ENCODE results near the gene CHMP1A. TPM values are rescaled to one million over a fixed set of nuclear protein-coding genes. Genes with fewer than 3 reads are reported as not detected.
"Not testable (repeated sequence)": the region's sequence is repeated elsewhere in the genome, so short reads cannot be mapped to it uniquely, and the experiment has no call there.

CHMP1A gene
- total RNA-seq, 3 donors from 2014 or later (not counting 1 experiment from before 2014, with no cell fraction given) = 124 to 135 (median 134) TPM

DNA sequence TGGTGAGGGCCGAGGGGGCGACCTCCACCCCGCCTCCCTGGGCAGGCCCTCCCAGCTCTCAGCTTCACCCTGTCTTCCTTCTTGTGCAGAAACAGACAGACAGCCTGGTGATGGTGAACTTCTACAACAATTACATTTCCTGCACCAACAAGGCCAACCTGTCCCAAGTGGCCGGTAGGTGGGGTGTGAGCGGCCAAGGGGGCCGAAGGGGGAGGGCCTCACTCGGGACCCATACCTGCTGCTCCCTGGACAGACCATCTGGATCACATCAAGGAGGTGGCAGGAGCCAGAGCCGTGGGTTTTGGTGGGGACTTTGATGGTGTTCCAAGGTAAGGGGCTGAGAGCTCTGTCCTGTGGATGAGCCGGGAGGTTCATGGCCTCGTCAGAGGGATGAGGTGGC is 20.1 kb downstream of the CHMP1A start:
- Mint-ChIP-seq H3K27ac (no peak overlapping the region), H3K27me3 (ENCODE audit: low read depth in 2 of 2) (no peaks in the 10 kb centered on the region), H3K36me3 (no peaks in the 10 kb centered on the region), H3K9me3 (no peaks in the 10 kb centered on the region), H3K4me1 (peaks cover 8% of the 10 kb centered on the region in 2 donors), H3K4me3 (no peak overlapping the region)
- no peaks in the 10 kb centered on the region for H3K36me3 ChIP-seq (ENCODE audit: control insufficient read depth, insufficient read depth, low read length)
- WGBS (ENCODE audit: insufficient coverage) = 84% methylated on average over 10 of the region's 10 CpGs
- intact Hi-C loops (cut with micrococcal nuclease) = no loop called here
- no peak overlapping the region for H3K4me3 ChIP-seq (ENCODE audit: low read length)
- H3K9me3 ChIP-seq (ENCODE audit: control insufficient read depth, insufficient read depth, low read length) = no peaks in the 10 kb centered on the region
- H3K27ac ChIP-seq (ENCODE audit: low read length) = no peak overlapping the region
- ATAC-seq (no peak), DNase-seq (no peak)
- peaks cover 7% of the 10 kb centered on the region for H3K4me1 ChIP-seq (ENCODE audit: control insufficient read depth, insufficient read depth, low read length)
- TF ChIP-seq, protein P1, sequence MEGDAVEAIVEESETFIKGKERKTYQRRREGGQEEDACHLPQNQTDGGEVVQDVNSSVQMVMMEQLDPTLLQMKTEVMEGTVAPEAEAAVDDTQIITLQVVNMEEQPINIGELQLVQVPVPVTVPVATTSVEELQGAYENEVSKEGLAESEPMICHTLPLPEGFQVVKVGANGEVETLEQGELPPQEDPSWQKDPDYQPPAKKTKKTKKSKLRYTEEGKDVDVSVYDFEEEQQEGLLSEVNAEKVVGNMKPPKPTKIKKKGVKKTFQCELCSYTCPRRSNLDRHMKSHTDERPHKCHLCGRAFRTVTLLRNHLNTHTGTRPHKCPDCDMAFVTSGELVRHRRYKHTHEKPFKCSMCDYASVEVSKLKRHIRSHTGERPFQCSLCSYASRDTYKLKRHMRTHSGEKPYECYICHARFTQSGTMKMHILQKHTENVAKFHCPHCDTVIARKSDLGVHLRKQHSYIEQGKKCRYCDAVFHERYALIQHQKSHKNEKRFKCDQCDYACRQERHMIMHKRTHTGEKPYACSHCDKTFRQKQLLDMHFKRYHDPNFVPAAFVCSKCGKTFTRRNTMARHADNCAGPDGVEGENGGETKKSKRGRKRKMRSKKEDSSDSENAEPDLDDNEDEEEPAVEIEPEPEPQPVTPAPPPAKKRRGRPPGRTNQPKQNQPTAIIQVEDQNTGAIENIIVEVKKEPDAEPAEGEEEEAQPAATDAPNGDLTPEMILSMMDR (IDR thresholded peaks at IDR 0.05) = no peak
- H3K27me3 ChIP-seq (ENCODE audit: control insufficient read depth, insufficient read depth, low read length) = no peaks in the 10 kb centered on the region

DNA sequence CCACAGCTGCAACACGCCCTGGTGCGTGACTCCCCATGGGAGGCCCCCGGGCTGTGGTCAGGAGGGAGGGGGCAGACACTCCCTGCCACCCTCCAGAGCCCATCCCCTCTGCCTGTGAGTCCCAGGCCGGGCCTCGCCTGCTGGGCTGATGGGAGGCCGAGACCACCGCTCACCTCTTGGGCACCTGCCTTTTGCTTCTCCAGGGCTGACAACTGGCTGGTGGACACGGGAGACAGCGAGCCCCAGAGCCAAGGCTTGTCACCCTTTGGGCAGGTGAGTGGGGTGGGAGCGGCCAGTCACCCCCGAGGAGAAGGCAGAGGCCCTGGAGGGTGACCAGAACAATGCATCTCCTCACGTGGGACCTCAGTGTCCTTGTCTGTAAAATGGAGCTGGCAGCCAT is 20.8 kb downstream of the CHMP1A start:
- H3K4me1 Mint-ChIP-seq = peaks cover 8% of the 10 kb centered on the region in 2 donors
- H3K36me3 Mint-ChIP-seq = no peaks in the 10 kb centered on the region
- no peaks in the 10 kb centered on the region for H3K9me3 Mint-ChIP-seq
- H3K27me3 Mint-ChIP-seq (ENCODE audit: low read depth in 2 of 2) = no peaks in the 10 kb centered on the region
- Histone ChIP-seq H3K9me3 (ENCODE audit: control insufficient read depth, insufficient read depth, low read length) (no peaks in the 10 kb centered on the region), H3K4me1 (ENCODE audit: control insufficient read depth, insufficient read depth, low read length) (peaks cover 7% of the 10 kb centered on the region), H3K27me3 (ENCODE audit: control insufficient read depth, insufficient read depth, low read length) (no peaks in the 10 kb centered on the region), H3K4me3 (ENCODE audit: low read length) (no peak overlapping the region), H3K27ac (ENCODE audit: low read length) (no peak overlapping the region), H3K36me3 (ENCODE audit: control insufficient read depth, insufficient read depth, low read length) (no peaks in the 10 kb centered on the region)
- DNase-seq (no peak), ATAC-seq (no peak)
- TF ChIP-seq, protein P1 (IDR thresholded peaks at IDR 0.05) = no peak
- intact Hi-C loops (cut with micrococcal nuclease) = no loop called here
- WGBS (ENCODE audit: insufficient coverage) = 90% methylated on average over 12 of the region's 12 CpGs
- H3K4me3 Mint-ChIP-seq = no peak overlapping the region
- H3K27ac Mint-ChIP-seq = no peak overlapping the region

DNA sequence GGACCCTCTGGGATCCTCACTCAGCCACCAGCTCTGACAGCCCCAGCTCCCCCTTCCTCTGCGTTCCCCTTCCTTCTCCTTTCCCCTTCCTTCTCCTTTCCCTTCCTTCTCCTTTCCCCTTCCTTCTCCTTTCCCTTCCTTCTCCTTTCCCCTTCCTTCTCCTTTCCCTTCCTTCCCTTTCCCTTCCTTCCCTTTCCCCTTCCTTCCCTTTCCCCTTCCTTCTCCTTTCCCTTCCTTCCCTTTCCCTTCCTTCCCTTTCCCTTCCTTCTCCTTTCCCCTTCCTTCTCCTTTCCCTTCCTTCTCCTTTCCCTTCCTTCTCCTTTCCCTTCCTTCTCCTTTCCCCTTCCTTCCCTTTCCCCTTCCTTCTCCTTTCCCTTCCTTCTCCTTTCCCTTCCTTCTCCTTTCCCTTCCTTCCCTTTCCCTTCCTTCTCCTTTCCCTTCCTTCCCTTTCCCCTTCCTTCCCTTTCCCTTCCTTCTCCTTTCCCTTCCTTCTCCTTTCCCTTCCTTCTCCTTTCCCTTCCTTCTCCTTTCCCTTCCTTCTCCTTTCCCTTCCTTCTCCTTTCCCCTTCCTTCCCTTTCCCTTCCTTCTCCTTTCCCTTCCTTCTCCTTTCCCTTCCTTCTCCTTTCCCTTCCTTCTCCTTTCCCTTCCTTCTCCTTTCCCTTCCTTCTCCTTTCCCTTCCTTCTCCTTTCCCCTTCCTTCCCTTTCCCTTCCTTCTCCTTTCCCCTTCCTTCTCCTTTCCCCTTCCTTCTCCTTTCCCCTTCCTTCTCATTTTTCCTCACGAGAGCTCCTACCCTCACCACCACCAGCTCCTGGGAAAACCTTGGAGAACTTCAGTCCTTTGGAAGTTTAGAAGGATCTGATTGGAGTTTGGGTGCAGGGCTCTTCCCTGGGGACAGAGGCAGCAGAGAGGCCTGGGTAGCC is 22.8 kb downstream of the CHMP1A start:
- H3K9me3 Mint-ChIP-seq; H3K27me3 Mint-ChIP-seq (ENCODE audit: low read depth in 2 of 2); H3K9me3 ChIP-seq (ENCODE audit: control insufficient read depth, insufficient read depth, low read length); intact Hi-C loops (cut with micrococcal nuclease); ATAC-seq; H3K4me1 Mint-ChIP-seq; H3K27ac ChIP-seq (ENCODE audit: low read length); H3K27me3 ChIP-seq (ENCODE audit: control insufficient read depth, insufficient read depth, low read length); H3K4me1 ChIP-seq (ENCODE audit: control insufficient read depth, insufficient read depth, low read length); H3K4me3 Mint-ChIP-seq; H3K36me3 ChIP-seq (ENCODE audit: control insufficient read depth, insufficient read depth, low read length); H3K4me3 ChIP-seq (ENCODE audit: low read length); H3K36me3 Mint-ChIP-seq; DNase-seq: not testable (repeated sequence)
- 61% methylated on average over 1 of the region's 2 CpGs for WGBS (ENCODE audit: insufficient coverage)
- peak overlapping the region in 1 of 2 donors; percentile 45 for H3K27ac Mint-ChIP-seq

DNA sequence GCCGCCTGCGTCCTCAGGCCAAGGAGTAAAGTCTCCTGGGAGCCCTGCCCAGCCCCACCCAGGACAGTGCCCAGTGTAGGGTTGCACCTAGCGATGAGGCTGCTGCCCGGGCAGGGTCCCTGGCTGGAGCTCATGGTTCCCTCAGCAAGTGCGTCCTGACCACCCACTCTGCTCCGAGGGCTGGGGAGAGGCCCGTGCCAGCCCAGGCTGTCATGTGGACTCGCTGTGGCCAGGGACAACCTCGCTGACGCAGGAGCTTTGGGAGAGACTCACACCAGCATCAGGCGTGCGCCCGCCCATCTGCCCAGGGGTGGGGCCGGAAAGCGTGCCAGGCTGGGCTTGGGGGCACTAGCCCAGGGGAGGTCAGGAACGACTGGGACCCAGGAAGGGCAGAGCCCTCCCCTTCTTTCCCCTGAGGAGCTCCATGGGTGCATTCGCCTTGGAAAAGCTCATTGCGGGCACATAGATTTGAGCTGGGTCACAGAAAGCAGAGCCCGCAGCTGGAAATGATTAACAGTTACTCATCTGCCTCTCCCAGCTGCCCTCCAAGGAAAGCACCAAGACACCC is 24.4 kb downstream of the CHMP1A start:
- no peak overlapping the region for H3K27ac ChIP-seq (ENCODE audit: low read length)
- TF ChIP-seq, protein P1 (IDR thresholded peaks at IDR 0.05) = no peak
- no peaks in the 10 kb centered on the region for H3K27me3 ChIP-seq (ENCODE audit: control insufficient read depth, insufficient read depth, low read length)
- no peaks in the 10 kb centered on the region for H3K9me3 ChIP-seq (ENCODE audit: control insufficient read depth, insufficient read depth, low read length)
- intact Hi-C loops (cut with micrococcal nuclease) = no loop called here
- 94% methylated on average over 19 of the region's 19 CpGs for WGBS (ENCODE audit: insufficient coverage)
- no peaks in the 10 kb centered on the region for H3K36me3 ChIP-seq (ENCODE audit: control insufficient read depth, insufficient read depth, low read length)
- Mint-ChIP-seq H3K9me3 (no peaks in the 10 kb centered on the region), H3K27ac (no peak overlapping the region), H3K36me3 (no peaks in the 10 kb centered on the region), H3K27me3 (ENCODE audit: low read depth in 2 of 2) (no peaks in the 10 kb centered on the region), H3K4me3 (no peak overlapping the region), H3K4me1 (no peaks in the 10 kb centered on the region)
- no peak overlapping the region for H3K4me3 ChIP-seq (ENCODE audit: low read length)
- DNase-seq = no peak
- no peak for ATAC-seq
- H3K4me1 ChIP-seq (ENCODE audit: control insufficient read depth, insufficient read depth, low read length) = no peaks in the 10 kb centered on the region
